Pancreas (tissue), 10 donors: ENCODE data around the gene HS6ST1. TPM values are rescaled to one million over a fixed set of nuclear protein-coding genes. Genes with fewer than 3 reads are reported as not detected.

Experiments used
- ATAC-seq, 4 donors: fragments of 200-7000 bp; cut with Tn5 transposase; one replicate each; pipeline versions ENCODE4 v1.8.0 to v1.9.1; 2020; ENCODE audit warnings: mild to moderate bottlenecking in 4 of 4, moderate library complexity in 4 of 4
- DNase-seq, 6 donors: peaks; one replicate each; pipeline ENCODE4 v3.0.0-alpha.2; 2020
- FAIRE-seq: peaks from 2 replicates; lab custom pipeline; 2012; peaks lifted over from hg19 to GRCh38; lab: Jason Lieb, UNC
- H3K27ac ChIP-seq, 4 donors: fragments of 200-600 bp; sonication (generic); 1 replicate in 3 of 4; 2 replicates in 1 of 4; pipeline versions ENCODE4 v1.5.0 to v1.8.0; 2020
- H3K27me3 ChIP-seq, 4 donors: fragments of 200-600 bp; one replicate each; pipeline ENCODE4 v1.8.0; 2021
- H3K36me3 ChIP-seq, 3 donors: fragments of 200-600 bp; sonication (generic) in 1 of 3; one replicate each; pipeline versions ENCODE4 v1.5.0 to v1.8.0; 2020 to 2021
- H3K4me1 ChIP-seq, 3 donors: fragments of 200-600 bp; one replicate each; pipeline ENCODE4 v1.8.0; 2021
- H3K4me3 ChIP-seq, 4 donors: fragments of 200-600 bp; sonication (generic) in 2 of 4; one replicate each; pipeline versions ENCODE4 v1.5.0 to v1.8.0; 2020 to 2021
- H3K9me3 ChIP-seq, 4 donors: fragments of 200-600 bp; one replicate each; pipeline ENCODE4 v1.8.0; 2021
- WGBS, 2 donors: extraction: QIAGEN DNeasy Blood & Tissue Kit; methylation state at CpG; one replicate each; pipeline ENCODE4 v1.1.7; 2013; 5-methylcytosine and 5-hydroxymethylcytosine counted together
- intact Hi-C, 3 donors: fragments of 100-400 bp; cut with DNase I; formaldehyde crosslinking; loops; one replicate each; pipeline versions ENCODE4 v1.11.1 to v1.14.2; 2022
- polyA plus RNA-seq, 2 donors: library from polyadenylated mRNA; stranded (reverse); fragments of 200-250 nt; gene quantifications; one replicate each; pipeline ENCODE4 v1.2.3, GENCODE V29; 2013
- total RNA-seq, 6 donors: library from RNA; stranded (reverse); fragmentation: NEBNext Ultra II Directional in 4 of 6; extraction: Animal tissue kit (Norgen Biotek cat#: 25700) in 4 of 6; gene quantifications; one replicate each; pipeline versions ENCODE4 v1.2.1 to v1.2.4, GENCODE V29; 2021 to 2023
- TF ChIP-seq, protein P1 (sequence below), 4 donors: fragments of 200-600 bp; sonication (generic) in 3 of 4; IDR thresholded peaks; one replicate each; pipeline versions ENCODE4 v1.5.0 to v1.8.0; 2021; ENCODE audit warnings: antibody characterized with exemption in 4 of 4
- donor health status: healthy with polysubstance abuse.
- donor health status: DM: no; HTN: no; CAD: no; lungs with moderate emphysema.
- donor health status: DM: no; HTN: no; CAD: no.
- donor health status: control.
- donor health status: control.
- donor health status: Bipolar disorder and iron deficiency.
- donor health status: DM: yes; HTN: yes; CAD: no.
- donor health status: DM: no; HTN: no; CAD: no.
- donor health status: DM: no; HTN: no; CAD: no.
- donor health status: DM: yes; HTN: yes; CAD: no.

Gene HS6ST1
- total and polyA plus RNA-seq, 8 donors, result 20.7 to 47.8 (median 25.5) TPM

DNA sequence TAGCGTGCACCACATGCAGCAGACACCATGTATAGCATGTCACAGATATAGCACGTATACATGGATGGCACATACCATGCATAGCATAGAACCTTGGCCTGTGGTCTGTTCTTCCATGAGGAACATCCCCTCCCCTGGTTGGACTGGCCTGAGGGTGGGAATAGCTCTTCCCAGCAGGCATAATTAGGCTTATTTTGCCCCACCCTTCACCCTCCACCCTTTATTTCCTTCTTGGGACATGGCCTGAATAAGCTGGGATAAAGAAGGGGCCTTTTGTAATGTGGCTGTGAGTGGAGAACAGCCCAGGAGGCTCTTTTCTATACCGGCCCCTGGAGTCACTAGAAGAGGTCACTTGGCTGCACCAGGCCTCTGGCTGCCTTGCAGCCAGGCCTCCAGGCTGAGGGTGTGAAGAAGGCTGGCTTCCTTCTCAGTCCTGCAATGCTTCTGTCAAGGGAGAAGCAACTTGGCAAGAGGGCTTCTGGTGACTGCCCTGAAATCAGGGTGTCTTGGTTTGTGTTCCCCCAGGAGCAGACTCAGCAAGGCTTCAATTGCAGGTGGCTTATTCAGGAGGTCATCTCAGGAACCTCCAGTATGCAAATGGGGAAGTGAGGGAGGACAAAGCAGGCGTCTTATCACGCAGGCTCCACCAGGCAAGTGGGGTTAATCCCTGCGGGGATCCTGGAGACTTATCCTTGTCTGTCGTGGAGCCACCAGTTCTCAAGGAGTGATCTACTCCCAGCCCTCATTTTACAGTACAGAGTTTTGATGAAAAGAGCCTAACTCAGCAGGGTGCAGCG, 68.2 kb downstream of the HS6ST1 start:
- intact Hi-C loops, result no loop called here
- ATAC-seq (no peak), FAIRE-seq (no peak), DNase-seq (no peak)
- TF ChIP-seq, protein P1, sequence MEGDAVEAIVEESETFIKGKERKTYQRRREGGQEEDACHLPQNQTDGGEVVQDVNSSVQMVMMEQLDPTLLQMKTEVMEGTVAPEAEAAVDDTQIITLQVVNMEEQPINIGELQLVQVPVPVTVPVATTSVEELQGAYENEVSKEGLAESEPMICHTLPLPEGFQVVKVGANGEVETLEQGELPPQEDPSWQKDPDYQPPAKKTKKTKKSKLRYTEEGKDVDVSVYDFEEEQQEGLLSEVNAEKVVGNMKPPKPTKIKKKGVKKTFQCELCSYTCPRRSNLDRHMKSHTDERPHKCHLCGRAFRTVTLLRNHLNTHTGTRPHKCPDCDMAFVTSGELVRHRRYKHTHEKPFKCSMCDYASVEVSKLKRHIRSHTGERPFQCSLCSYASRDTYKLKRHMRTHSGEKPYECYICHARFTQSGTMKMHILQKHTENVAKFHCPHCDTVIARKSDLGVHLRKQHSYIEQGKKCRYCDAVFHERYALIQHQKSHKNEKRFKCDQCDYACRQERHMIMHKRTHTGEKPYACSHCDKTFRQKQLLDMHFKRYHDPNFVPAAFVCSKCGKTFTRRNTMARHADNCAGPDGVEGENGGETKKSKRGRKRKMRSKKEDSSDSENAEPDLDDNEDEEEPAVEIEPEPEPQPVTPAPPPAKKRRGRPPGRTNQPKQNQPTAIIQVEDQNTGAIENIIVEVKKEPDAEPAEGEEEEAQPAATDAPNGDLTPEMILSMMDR (IDR thresholded peaks at IDR 0.05), result no peak
- Histone ChIP-seq H3K27ac (no peak overlapping the region), H3K36me3 (no peaks in the 10 kb centered on the region), H3K27me3 (no peaks in the 10 kb centered on the region), H3K9me3 (no peaks in the 10 kb centered on the region), H3K4me1 (no peaks in the 10 kb centered on the region), H3K4me3 (no peak overlapping the region)
- WGBS, 2 donors, result 89 to 90% methylated on average over 8 of the region's 8 CpGs

DNA sequence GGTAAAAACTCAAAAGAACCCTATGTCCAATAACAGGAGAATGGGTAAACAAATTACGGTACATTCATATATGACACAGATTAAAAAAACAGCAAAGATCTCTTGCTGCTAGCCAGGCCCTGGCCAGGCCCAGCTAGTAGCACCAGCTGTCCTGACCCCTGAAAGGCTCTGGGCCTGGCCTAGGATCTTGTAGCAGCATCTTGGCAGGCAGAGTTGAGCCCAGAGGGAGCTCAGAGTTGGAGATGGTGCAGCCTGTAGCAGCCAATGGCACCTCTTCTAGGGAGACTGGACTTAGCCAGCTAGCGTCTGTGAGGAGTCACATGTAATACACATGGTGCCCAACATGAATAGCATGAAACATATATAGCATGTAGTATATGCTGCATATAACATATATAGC, 69.1 kb downstream of the HS6ST1 start:
- no peaks in the 10 kb centered on the region for H3K4me1 ChIP-seq
- H3K4me3 ChIP-seq, result no peak overlapping the region
- DNase-seq (no peak), FAIRE-seq (no peak), ATAC-seq (no peak)
- 88 to 96% methylated on average over 2 of the region's 2 CpGs for WGBS, 2 donors
- TF ChIP-seq, protein P1 (IDR thresholded peaks at IDR 0.05), result no peak
- intact Hi-C loops, result no loop called here
- H3K36me3 ChIP-seq, result no peaks in the 10 kb centered on the region
- no peaks in the 10 kb centered on the region for H3K9me3 ChIP-seq
- no peaks in the 10 kb centered on the region for H3K27me3 ChIP-seq
- no peak overlapping the region for H3K27ac ChIP-seq

DNA sequence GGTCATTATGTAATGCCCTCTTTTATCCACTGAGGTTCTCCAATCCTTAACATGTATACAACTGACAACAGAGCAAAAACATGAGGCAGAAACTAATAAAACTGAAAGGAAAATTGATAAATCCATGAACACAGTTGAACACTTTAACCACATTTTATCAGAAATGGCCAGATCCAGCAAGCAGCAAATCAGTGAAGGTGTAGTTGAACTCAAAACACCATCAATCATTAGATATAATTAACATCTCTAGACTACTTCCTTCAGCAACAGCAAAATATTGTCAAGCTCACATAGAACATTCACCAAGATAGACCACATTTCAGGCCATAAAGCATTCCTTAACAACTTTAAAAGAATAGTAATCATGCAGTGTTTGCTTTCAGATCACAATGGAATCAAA, 72.9 kb downstream of the HS6ST1 start:
- Histone ChIP-seq H3K36me3 (no peaks in the 10 kb centered on the region), H3K4me1 (no peaks in the 10 kb centered on the region), H3K27ac (no peak overlapping the region), H3K4me3 (no peak overlapping the region), H3K27me3 (no peaks in the 10 kb centered on the region), H3K9me3 (no peaks in the 10 kb centered on the region)
- ATAC-seq, result no peak
- no peak for DNase-seq
- no peak for FAIRE-seq
- intact Hi-C loops, result no loop called here
- TF ChIP-seq, protein P1 (IDR thresholded peaks at IDR 0.05), result no peak

DNA sequence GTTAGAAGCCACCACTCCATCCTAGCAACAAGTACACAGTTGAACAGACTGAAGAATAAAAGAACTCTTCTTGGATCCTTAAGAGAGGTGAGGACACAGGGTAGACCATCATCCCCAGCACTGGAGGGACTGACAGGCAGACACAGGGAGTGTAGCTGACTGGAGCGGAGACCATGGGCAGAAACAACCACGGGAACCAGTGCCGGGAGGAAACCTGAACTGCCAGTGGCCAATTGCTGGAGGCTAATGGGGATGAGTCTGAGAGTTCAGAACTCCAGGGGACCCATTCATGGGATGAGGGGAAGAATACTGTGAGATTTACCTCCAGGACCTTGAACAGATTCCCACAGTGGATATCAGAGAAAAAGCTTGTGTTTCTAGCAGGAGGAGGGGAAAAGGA, 76.8 kb downstream of the HS6ST1 start:
- DNase-seq (no peak), FAIRE-seq (no peak), ATAC-seq (no peak)
- intact Hi-C loops, result no loop called here
- Histone ChIP-seq H3K27ac (no peak overlapping the region), H3K4me1 (no peaks in the 10 kb centered on the region), H3K27me3 (no peaks in the 10 kb centered on the region), H3K9me3 (no peaks in the 10 kb centered on the region), H3K4me3 (no peak overlapping the region), H3K36me3 (no peaks in the 10 kb centered on the region)
- TF ChIP-seq, protein P1 (IDR thresholded peaks at IDR 0.05), result no peak
- 76 to 82% methylated on average over 3 of the region's 3 CpGs for WGBS, 2 donors
